ENCODE measurements around the gene ATXN7L1. TPM values are rescaled to one million over a fixed set of nuclear protein-coding genes. Genes with fewer than 3 reads are reported as not detected.

The ATXN7L1 gene
- total RNA-seq, 4 donors from 2014 or later = 8.0 to 14.1 (median 10.6) TPM

DNA sequence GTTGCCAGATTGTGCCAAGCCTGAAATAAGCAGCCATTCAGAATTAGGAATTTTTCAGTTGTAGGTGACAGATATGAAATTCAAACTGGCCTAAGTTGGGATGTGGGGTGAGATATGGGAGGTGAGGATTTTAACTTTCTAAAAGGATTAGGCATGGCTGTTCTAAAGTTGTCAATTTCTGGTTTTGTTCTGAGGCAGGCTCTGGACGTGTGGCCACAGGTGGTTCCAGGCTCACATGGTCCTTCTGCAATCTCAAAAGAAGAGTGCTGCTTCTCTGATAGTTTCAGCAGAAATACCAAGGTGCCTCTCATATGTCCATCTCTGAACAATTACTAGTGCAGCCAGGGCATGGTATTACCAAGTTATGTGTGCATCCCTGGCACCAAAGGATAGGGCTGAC is 316.5 kb downstream of the ATXN7L1 start:
- Histone ChIP-seq H3K4me3 (no peak overlapping the region), H3K36me3 (peaks cover 0 to 98% (median 19%) of the 10 kb centered on the region in 3 donors)
- WGBS, 2 donors = 73 to 89% methylated on average over 1 of the region's 1 CpG

More for the DNA sequence above, 316.5 kb downstream of the ATXN7L1 start:
- no peak for DNase-seq
- H3K9me3 ChIP-seq = no peaks in the 10 kb centered on the region
- H3K27ac ChIP-seq = no peak overlapping the region
- no peaks in the 10 kb centered on the region for H3K27me3 ChIP-seq
- TF ChIP-seq CTCF (IDR thresholded peaks at IDR 0.05) (no peak), POLR2A (IDR thresholded peaks at IDR 0.05) (no peak)
- H3K4me1 ChIP-seq = no peaks in the 10 kb centered on the region
- intact Hi-C loops (cut with DNase I) = no loop called here

Other genes starting within 250 kb of the ATXN7L1 start
- gene CDHR3, start 86.7 kb upstream of the ATXN7L1 start, total RNA-seq = 1 to 10 TPM in 3 of 4 donors, under 1 TPM in 1; 0.32 to 2.5 (median 1.9) TPM
- gene SYPL1, start 235.7 kb upstream of the ATXN7L1 start, total RNA-seq = 100 to 1,000 TPM; 105 to 170 (median 148) TPM

Measured in esophagus squamous epithelium (tissue), 5 donors.